ENCODE data around the gene SMPD4. TPM values are rescaled to one million over a fixed set of nuclear protein-coding genes. Genes with fewer than 3 reads are reported as not detected.
"Not testable (repeated sequence)": the region's sequence is repeated elsewhere in the genome, so short reads cannot be mapped to it uniquely, and the experiment has no call there.

Gene SMPD4
- total RNA-seq, 1 experiment from 2014 or later: 97.8 TPM

GRCh38 chr2:130181880-130182682, 679 bp upstream of the SMPD4 start, which contains the start of gene MZT2B:
Gene MZT2B, plus strand, starts transcription at chr2:130182262. Its CDS starts 21 bp downstream, at chr2:130182283.
- CTCF ChIA-PET: interaction anchor here (0.8 to 1.2 kb wide), 5 partner anchors 59 to 258 kb away, joined by 3 to 9 read pairs (median 6); partner anchors contain the start of gene IMP4
- BruUV-seq (replicated peaks); H3K9me3 Mint-ChIP-seq (ENCODE audit: low read depth, unreplicated experiment); H3K27me3 Mint-ChIP-seq (ENCODE audit: unreplicated experiment): not testable (repeated sequence)
- TF ChIP-seq CTCF (IDR thresholded peaks at IDR 0.05; ENCODE audit: unreplicated experiment): peak; percentile 78
- H3K4me3 Mint-ChIP-seq (ENCODE audit: low read depth, unreplicated experiment): peak within 1 kb of the TSS; percentile 95
- DNase-seq: peak; percentile 94
- H3K27ac Mint-ChIP-seq (ENCODE audit: unreplicated experiment): peak within 1 kb of the TSS; percentile 89
- H3K4me1 Mint-ChIP-seq (ENCODE audit: low read depth, unreplicated experiment): peaks cover 24% of the 10 kb centered on the region
- intact Hi-C loops (cut with micrococcal nuclease; ENCODE audit: unreplicated experiment): loop anchor here (5.0 to 10.0 kb wide), 3 partner anchors 63 to 150 kb away; no protein-coding TSS in a partner anchor
- H3K36me3 Mint-ChIP-seq (ENCODE audit: insufficient read depth, unreplicated experiment): peaks cover 47% of the 10 kb centered on the region

- peaks cover 19% of the 10 kb centered on the region for H3K4me1 Mint-ChIP-seq (ENCODE audit: low read depth, unreplicated experiment)
- not testable (repeated sequence) for H3K27me3 Mint-ChIP-seq (ENCODE audit: unreplicated experiment); DNase-seq; H3K9me3 Mint-ChIP-seq (ENCODE audit: low read depth, unreplicated experiment)
- intact Hi-C loops (cut with micrococcal nuclease; ENCODE audit: unreplicated experiment): loop anchor here (5.0 to 10.0 kb wide), 3 partner anchors 64 to 152 kb away; no protein-coding TSS in a partner anchor
- H3K4me3 Mint-ChIP-seq (ENCODE audit: low read depth, unreplicated experiment): peak overlapping the region; percentile 95
- H3K27ac Mint-ChIP-seq (ENCODE audit: unreplicated experiment): peak overlapping the region; percentile 89
- BruUV-seq (replicated peaks): TSS peak; percentile 68
- H3K36me3 Mint-ChIP-seq (ENCODE audit: insufficient read depth, unreplicated experiment): peaks cover 47% of the 10 kb centered on the region
- CTCF ChIA-PET: interaction anchor here (0.7 to 1.4 kb wide), 7 partner anchors 60 to 257 kb away, joined by 3 to 9 read pairs (median 4); partner anchors contain the start of gene IMP4
Observed at GRCh38 chr2:130180404-130181324, 738 bp downstream of the SMPD4 start.

- H3K4me1 Mint-ChIP-seq (ENCODE audit: low read depth, unreplicated experiment); H3K4me3 Mint-ChIP-seq (ENCODE audit: low read depth, unreplicated experiment); H3K9me3 Mint-ChIP-seq (ENCODE audit: low read depth, unreplicated experiment); BruUV-seq (replicated peaks); CTCF ChIA-PET; DNase-seq; intact Hi-C loops (cut with micrococcal nuclease; ENCODE audit: unreplicated experiment); H3K27me3 Mint-ChIP-seq (ENCODE audit: unreplicated experiment); H3K27ac Mint-ChIP-seq (ENCODE audit: unreplicated experiment): not testable (repeated sequence)
- peaks cover 27% of the 10 kb centered on the region for H3K36me3 Mint-ChIP-seq (ENCODE audit: insufficient read depth, unreplicated experiment)
Observed at GRCh38 chr2:130174866-130175265, 6.5 kb downstream of the SMPD4 start.

- Mint-ChIP-seq H3K36me3 (ENCODE audit: insufficient read depth, unreplicated experiment) (peaks cover 33% of the 10 kb centered on the region), H3K9me3 (ENCODE audit: low read depth, unreplicated experiment) (no peaks in the 10 kb centered on the region), H3K27ac (ENCODE audit: unreplicated experiment) (no peak overlapping the region), H3K4me3 (ENCODE audit: low read depth, unreplicated experiment) (no peak overlapping the region), H3K27me3 (ENCODE audit: unreplicated experiment) (no peaks in the 10 kb centered on the region), H3K4me1 (ENCODE audit: low read depth, unreplicated experiment) (no peaks in the 10 kb centered on the region)
- CTCF ChIA-PET: no interaction called here
- TF ChIP-seq CTCF (IDR thresholded peaks at IDR 0.05; ENCODE audit: unreplicated experiment): no peak
- intact Hi-C loops (cut with micrococcal nuclease; ENCODE audit: unreplicated experiment): no loop called here
- no TSS peak for BruUV-seq (replicated peaks)
- DNase-seq: no peak
Observed at GRCh38 chr2:130169896-130170295, 11.5 kb downstream of the SMPD4 start.

GRCh38 chr2:130169163-130169562, 12.2 kb downstream of the SMPD4 start:
- H3K9me3 Mint-ChIP-seq (ENCODE audit: low read depth, unreplicated experiment); H3K4me3 Mint-ChIP-seq (ENCODE audit: low read depth, unreplicated experiment); H3K27me3 Mint-ChIP-seq (ENCODE audit: unreplicated experiment); DNase-seq; CTCF ChIA-PET; intact Hi-C loops (cut with micrococcal nuclease; ENCODE audit: unreplicated experiment); H3K4me1 Mint-ChIP-seq (ENCODE audit: low read depth, unreplicated experiment); H3K27ac Mint-ChIP-seq (ENCODE audit: unreplicated experiment); BruUV-seq (replicated peaks): not testable (repeated sequence)
- peaks cover 40% of the 10 kb centered on the region for H3K36me3 Mint-ChIP-seq (ENCODE audit: insufficient read depth, unreplicated experiment)

GRCh38 chr2:130166611-130167010, 14.8 kb downstream of the SMPD4 start:
- H3K27me3 Mint-ChIP-seq (ENCODE audit: unreplicated experiment); DNase-seq; CTCF ChIA-PET; H3K4me1 Mint-ChIP-seq (ENCODE audit: low read depth, unreplicated experiment); H3K27ac Mint-ChIP-seq (ENCODE audit: unreplicated experiment); H3K4me3 Mint-ChIP-seq (ENCODE audit: low read depth, unreplicated experiment); intact Hi-C loops (cut with micrococcal nuclease; ENCODE audit: unreplicated experiment); BruUV-seq (replicated peaks); H3K9me3 Mint-ChIP-seq (ENCODE audit: low read depth, unreplicated experiment): not testable (repeated sequence)
- H3K36me3 Mint-ChIP-seq (ENCODE audit: insufficient read depth, unreplicated experiment): peaks cover 43% of the 10 kb centered on the region

Measured in Calu3 (cell line).